Right lobe of liver (tissue), 4 donors: ENCODE measurements around the gene LTBP1.

Experiments used
- CTCF ChIP-seq, 4 donors: fragments of 200-600 bp in 3 of 4; fragments of 450-650 bp in 1 of 4; IDR thresholded peaks; one replicate each; pipeline versions ENCODE4 v1.5.1 to v1.8.0; 2016 to 2022; ENCODE audit warnings: antibody characterized with exemption in 4 of 4, mild to moderate bottlenecking in 2 of 4
- POLR2A ChIP-seq: fragments of 450-650 bp; IDR thresholded peaks from one replicate; pipeline ENCODE4 v1.6.1; 2017; ENCODE audit warnings: antibody characterized with exemption, mild to moderate bottlenecking
- donor health status: DM: no; HTN: no; CAD: no.
- donor health status: DM: no; HTN: no; CAD: no.
- donor health status: DM: no; HTN: yes; CAD: no.

GRCh38 chr2:33395655-33396249 lies 449.0 kb downstream of the LTBP1 start:
- TF ChIP-seq CTCF (IDR thresholded peaks at IDR 0.05) (peak; percentile 44 to 52 (median 49)), POLR2A (no peak)
